Dendritic cell treated with granulocyte-macrophage colony-stimulating factor and Interleukin-4, amounts not matched to agents 40 ng/mL and 50 ng/mL, for 4 days (primary cell): ENCODE data around the gene NOTUM.

Source experiments
- H3K27ac Mint-ChIP-seq: one replicate; pipeline ENCODE4 v1.8.0; 2022; ENCODE audit warnings: mild to moderate bottlenecking, mixed read lengths
- H3K27me3 Mint-ChIP-seq: one replicate; pipeline ENCODE4 v1.8.0; 2022; ENCODE audit warnings: mild to moderate bottlenecking, mixed read lengths
- H3K36me3 Mint-ChIP-seq: one replicate; pipeline ENCODE4 v1.8.0; 2022; ENCODE audit warnings: low read depth, mixed read lengths
- H3K4me1 Mint-ChIP-seq: one replicate; pipeline ENCODE4 v1.8.0; 2022; ENCODE audit warnings: low read depth, mixed read lengths
- H3K4me3 Mint-ChIP-seq: one replicate; pipeline ENCODE4 v1.8.0; 2022; ENCODE audit warnings: mild to moderate bottlenecking, moderate library complexity, mixed read lengths
- H3K9me3 Mint-ChIP-seq: one replicate; pipeline ENCODE4 v1.8.0; 2022; ENCODE audit warnings: mixed read lengths
- intact Hi-C: fragments of 100-400 bp; cut with micrococcal nuclease; formaldehyde crosslinking; loops from one replicate; pipeline ENCODE4 v1.15.0; 2022

Gene NOTUM

DNA sequence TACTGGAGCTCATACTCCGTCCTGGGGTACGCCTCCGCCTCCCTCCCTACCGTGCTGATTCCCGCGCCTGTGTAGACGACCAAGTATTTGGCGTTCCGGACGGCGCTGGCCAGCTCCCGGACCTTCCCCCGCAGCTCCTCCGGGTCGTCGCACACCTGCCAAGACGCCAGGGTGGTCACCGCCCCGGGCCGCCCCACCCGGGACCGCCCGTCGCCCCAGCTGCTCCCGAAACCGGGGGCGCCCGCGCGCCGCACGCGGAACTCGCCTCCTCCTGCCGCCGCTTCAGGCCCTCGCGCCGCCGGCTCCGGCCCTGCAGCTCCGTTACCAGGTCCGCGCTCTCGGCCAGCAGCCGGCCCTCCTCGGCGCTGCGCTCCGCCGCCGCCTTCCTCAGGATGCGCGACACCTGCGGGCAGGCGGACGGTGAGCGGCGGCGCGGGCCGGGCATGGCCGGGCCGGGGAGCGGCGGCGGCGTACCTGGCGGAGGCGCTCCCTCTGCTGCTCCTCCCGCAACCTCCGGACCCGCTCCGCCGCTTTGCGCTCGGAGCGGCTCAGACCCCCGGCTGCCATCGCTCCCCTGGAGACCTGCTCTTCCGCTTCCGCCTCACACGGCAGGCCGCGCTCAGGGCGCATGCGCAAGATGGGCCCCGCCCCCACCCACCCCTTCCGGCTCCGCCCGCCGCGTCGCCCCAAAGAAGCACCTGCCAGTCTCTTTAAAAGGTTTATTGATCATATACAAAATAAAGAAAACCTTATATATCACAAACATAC is 43.2 kb downstream of the NOTUM start, which contains the start of gene SIRT7:
TSS of gene SIRT7 (minus strand) at position 612 of the 768 bp plus-strand sequence. CDS start at position 567, 45 bp downstream.
- Mint-ChIP-seq H3K4me1 (peaks cover 90% of the 10 kb centered on the region), H3K4me3 (peak within 1 kb of the TSS; percentile 94), H3K27ac (peak within 1 kb of the TSS; percentile 88), H3K27me3 (no peaks in the 10 kb centered on the region), H3K36me3 (peaks cover 99% of the 10 kb centered on the region), H3K9me3 (no peaks in the 10 kb centered on the region)
- intact Hi-C loops = no loop called here

DNA sequence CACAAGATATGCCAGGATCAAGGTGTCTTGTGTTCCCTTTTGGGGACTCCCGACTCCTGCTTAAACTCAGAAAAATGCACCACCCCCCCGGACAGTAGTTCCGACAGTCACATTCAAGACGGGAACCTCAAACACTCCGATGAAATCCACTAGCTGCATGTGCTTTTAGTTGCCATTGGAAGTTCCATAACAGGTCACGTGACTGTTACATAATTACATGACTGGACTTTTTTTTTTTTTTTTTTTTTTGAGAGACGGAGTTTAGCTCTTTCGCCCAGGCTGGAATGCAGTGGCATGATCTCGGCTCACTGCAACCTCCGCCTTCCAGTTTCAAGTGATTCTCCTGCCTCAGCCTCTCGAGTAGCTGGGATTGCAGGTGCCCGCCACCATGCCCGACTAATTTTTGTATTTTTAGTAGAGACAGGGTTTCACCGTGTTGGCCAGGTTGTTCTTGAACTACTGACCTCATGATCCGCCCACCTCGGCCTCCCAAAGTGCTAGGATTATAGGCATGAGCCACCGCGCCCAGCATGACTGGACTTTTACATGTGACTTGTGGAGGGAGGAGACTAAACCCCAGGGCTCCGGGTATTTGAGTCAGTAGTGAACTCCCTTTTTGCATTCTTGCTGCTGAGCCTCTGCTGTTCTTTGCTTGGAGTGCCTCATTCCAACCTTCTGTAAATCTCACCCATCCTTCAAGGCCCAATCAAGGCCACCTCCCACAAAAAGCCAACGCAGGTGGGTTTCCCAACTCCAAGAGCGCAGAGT is 44.6 kb downstream of the NOTUM start:
- Mint-ChIP-seq H3K36me3 (peaks cover 99% of the 10 kb centered on the region), H3K27me3 (no peaks in the 10 kb centered on the region), H3K4me1 (peaks cover 91% of the 10 kb centered on the region), H3K27ac (peak overlapping the region; percentile 88), H3K9me3 (no peaks in the 10 kb centered on the region), H3K4me3 (peak overlapping the region; percentile 94)
- intact Hi-C loops = no loop called here

DNA sequence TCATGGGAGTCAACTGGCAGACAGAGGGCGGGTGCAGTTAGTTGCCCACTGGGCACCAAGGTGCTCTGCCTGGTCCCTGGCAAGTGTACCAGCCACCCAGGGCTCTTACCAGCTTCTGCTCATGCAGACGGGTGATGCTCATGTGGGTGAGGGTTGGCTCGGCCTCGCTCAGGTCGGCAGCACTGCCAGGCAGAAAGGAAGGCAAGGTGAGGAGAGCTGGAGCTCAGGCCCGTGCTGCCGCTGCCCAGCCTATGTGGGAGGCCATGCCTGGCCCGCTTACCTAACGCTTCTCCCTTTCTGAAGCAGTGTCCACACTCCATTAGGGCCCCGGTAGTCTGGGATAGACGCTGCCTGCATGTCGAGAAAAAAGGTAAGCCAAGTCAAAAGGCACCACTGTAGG is 45.7 kb downstream of the NOTUM start:
- no peak overlapping the region for H3K4me3 Mint-ChIP-seq
- H3K36me3 Mint-ChIP-seq = peaks cover 89% of the 10 kb centered on the region
- no peaks in the 10 kb centered on the region for H3K27me3 Mint-ChIP-seq
- intact Hi-C loops = no loop called here
- H3K4me1 Mint-ChIP-seq = peaks cover 83% of the 10 kb centered on the region
- no peaks in the 10 kb centered on the region for H3K9me3 Mint-ChIP-seq
- no peak overlapping the region for H3K27ac Mint-ChIP-seq

DNA sequence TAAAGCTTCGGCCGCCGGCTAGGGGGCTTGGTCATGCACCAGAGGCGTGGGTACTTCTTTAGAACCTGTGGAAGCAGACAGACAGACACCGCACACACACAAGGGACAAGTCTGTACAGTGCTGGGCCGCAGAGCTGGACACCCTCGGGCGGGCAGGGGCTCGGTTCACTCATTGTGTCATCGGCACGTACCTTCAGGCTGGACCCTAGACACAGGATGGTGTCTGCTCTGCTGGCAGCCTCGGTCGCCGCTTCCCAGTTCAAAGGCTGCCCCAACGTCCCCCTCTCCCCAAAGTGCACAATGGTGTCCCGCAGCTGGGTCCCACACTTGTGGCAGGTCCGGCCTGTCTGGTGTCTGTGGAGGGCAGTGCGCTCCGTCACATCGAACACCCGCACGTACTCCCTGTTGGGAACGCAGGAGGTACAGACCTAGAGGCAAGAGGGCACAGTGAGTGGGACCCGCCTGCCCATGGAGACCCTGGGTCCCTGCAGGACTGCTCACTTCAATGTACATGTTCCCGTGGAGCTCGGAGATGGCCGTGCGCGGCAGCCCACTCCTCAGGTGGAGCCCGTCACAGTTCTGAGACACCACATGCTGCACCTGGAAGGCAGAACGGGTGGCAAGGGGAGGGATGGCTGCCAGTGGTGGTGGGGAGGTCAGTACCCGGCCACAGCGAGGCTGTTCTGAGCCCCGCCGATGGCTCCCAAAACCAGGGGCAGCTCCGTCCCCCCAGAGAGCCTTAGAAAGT is 46.7 kb downstream of the NOTUM start:
- Mint-ChIP-seq H3K4me3 (no peak overlapping the region), H3K9me3 (no peaks in the 10 kb centered on the region), H3K27ac (no peak overlapping the region), H3K36me3 (peaks cover 82% of the 10 kb centered on the region), H3K4me1 (peaks cover 83% of the 10 kb centered on the region), H3K27me3 (no peaks in the 10 kb centered on the region)
- intact Hi-C loops = no loop called here

DNA sequence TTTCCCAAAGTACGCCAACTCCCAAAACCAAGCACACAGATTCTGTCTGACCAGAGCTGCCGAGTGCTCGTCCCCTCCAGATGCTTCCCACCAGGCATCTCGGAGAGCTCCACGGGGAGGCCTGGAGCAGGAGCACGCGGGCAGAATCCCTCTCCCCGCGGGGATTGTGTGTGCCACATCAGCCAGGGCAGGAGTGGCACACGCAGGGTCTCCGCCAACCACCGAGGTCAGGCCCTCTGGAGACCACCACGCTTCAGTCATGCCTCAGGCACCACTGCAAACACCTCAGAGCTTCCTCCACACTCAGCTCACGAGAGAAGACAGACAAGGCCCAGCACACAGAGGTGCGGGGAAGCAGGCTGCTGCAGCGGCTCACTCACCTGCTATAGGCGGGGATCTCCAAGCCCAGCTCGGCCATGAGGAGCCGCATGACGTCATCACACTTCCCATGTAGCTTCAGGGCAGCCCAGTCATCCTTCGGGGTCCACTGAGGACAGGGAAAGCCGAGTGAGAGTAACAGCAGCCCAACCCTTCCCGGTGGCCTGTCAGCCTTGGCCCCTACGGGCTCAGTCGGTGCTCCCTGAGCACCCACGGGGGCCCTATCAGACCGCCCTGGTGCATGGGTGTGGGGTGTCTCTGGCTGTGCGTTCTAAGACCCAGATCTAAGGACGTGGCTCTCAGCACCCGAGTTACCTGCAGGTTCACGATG is 47.4 kb downstream of the NOTUM start:
- H3K9me3 Mint-ChIP-seq = no peaks in the 10 kb centered on the region
- H3K4me3 Mint-ChIP-seq = no peak overlapping the region
- intact Hi-C loops = no loop called here
- H3K36me3 Mint-ChIP-seq = peaks cover 82% of the 10 kb centered on the region
- no peak overlapping the region for H3K27ac Mint-ChIP-seq
- H3K4me1 Mint-ChIP-seq = peaks cover 80% of the 10 kb centered on the region
- no peaks in the 10 kb centered on the region for H3K27me3 Mint-ChIP-seq

DNA sequence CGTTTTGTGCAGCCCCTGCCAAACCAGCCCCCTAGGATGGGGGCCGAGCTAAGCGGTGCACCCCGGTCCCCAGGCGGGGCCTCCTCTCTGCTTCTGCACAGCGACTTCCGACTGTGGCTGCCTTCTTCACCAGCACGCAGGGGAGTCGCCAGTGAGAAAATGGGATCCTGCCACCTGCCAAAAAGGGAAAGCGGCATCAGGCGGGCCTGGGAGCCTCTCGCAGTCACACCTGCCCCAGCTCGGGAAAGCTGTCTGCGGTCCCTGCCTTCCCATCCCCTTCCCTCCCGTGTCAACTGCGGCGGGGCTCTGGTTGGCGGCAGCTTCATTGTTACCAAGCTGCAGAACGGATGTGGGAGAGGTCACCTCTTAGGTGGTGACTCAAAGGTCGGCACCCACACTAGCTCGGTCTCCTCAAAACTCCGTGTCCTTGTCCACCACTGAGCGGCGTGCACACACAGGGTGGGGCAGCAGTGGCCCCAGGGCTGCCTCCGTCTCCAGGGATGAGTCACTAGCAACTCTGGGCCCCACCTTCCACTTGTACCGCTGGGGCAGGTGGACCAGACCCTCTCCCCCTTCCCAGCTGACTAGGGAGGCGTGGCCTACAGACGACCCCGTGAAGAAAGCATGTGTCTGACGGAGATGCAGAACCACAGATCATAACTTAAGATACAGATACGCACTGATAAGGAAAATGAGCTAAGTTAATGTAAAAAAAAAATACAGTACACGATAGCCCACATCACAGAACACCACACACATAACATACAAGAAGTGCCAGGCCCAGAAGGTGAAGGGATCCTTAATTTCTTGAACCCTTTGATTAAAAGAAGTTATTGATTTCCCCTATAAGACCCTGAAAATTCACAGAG is 48.3 kb downstream of the NOTUM start:
- no peak overlapping the region for H3K27ac Mint-ChIP-seq
- intact Hi-C loops = no loop called here
- peaks cover 82% of the 10 kb centered on the region for H3K36me3 Mint-ChIP-seq
- H3K4me3 Mint-ChIP-seq = no peak overlapping the region
- no peaks in the 10 kb centered on the region for H3K27me3 Mint-ChIP-seq
- H3K9me3 Mint-ChIP-seq = no peaks in the 10 kb centered on the region
- H3K4me1 Mint-ChIP-seq = peaks cover 78% of the 10 kb centered on the region

DNA sequence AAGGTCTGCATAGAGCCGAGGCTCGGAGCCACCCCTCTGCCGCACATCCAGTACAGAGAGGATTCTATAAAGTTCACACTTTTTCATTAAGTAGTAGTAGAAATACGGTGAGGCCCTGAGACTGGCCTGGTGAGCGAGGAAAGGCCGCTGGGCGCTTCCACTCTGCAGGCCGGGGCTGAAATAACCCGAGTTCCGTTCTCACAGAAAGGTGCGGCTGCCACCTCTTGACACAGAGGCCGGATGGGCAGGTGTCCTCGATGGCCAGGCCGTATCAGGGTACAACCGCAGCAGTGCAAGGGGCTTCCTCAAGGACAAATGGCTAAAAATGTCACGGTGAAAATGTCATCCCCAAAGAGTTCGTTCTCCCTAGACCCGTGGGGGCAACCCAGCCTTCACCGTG is 49.0 kb downstream of the NOTUM start:
- Mint-ChIP-seq H3K9me3 (no peaks in the 10 kb centered on the region), H3K27ac (peak overlapping the region; percentile 46), H3K4me1 (peaks cover 74% of the 10 kb centered on the region), H3K4me3 (peak overlapping the region; percentile 54), H3K27me3 (no peaks in the 10 kb centered on the region), H3K36me3 (peaks cover 83% of the 10 kb centered on the region)
- intact Hi-C loops = no loop called here

DNA sequence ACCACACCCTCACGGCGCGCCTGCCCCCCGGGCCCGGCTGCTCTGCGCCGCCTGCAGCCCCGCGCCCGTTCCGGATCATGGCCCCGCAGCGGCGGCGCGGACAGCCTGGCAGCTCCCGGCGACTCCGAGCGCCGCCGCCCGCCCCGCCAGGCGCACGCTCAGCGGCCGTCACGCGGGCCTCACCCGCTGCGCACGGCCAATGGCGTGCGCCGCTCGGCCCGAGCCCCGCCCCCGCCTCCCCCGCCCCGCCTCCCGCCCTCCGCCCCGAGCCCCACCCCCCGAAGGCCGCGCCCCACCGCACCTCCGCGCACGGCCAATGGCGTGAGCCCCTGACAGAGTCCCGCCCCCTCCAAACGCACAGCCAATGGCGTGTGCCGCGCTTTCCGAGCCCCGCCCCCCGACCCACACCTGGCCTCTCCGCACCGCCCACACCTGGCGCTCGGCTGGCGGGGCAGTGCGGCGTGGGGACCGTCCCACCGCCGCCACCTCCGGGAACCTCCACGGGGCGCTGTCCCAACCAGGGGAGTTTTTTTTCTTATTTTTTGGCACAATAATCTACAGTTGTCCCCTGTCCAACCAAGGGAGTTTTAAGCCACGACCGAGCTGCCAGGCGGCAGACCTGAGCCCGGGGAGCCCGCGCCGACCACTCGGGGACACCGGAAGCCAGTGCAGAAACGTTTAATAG is 49.6 kb downstream of the NOTUM start, which contains the start of gene PCYT2:
TSS of gene PCYT2 (minus strand) at position 123 of the 685 bp plus-strand sequence. CDS start at position 79, 44 bp downstream.
- Mint-ChIP-seq H3K27ac (peak within 1 kb of the TSS; percentile 46), H3K9me3 (no peaks in the 10 kb centered on the region), H3K27me3 (no peaks in the 10 kb centered on the region), H3K36me3 (peaks cover 83% of the 10 kb centered on the region), H3K4me1 (peaks cover 68% of the 10 kb centered on the region), H3K4me3 (peak within 1 kb of the TSS; percentile 76)
- intact Hi-C loops = no loop called here

DNA sequence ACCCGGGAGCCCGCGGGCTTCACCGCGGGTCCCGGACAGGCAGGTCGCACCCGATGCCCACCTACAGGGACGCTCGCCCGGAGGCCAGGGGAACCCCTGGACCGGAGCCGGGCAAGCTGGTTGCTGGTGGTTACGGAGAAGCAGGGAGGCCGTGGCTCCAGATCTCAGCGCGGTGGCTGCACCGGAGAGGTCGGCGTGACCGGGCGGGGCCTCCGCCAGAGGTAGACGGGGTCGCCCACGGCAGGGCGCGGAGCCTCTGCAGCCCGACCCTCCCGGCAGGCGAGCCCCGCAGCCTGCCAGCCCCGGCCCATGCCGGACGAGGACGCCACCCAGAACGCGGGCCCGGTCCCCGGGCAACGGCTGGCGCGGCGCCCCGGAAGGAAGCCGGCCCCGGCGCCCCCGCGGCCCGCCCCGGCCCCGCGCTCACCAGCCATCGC is 50.1 kb downstream of the NOTUM start:
- no peaks in the 10 kb centered on the region for H3K9me3 Mint-ChIP-seq
- intact Hi-C loops = no loop called here
- H3K27me3 Mint-ChIP-seq = no peaks in the 10 kb centered on the region
- H3K27ac Mint-ChIP-seq = peak overlapping the region; percentile 20
- H3K4me1 Mint-ChIP-seq = peaks cover 62% of the 10 kb centered on the region
- H3K4me3 Mint-ChIP-seq = peak overlapping the region; percentile 76
- peaks cover 83% of the 10 kb centered on the region for H3K36me3 Mint-ChIP-seq

DNA sequence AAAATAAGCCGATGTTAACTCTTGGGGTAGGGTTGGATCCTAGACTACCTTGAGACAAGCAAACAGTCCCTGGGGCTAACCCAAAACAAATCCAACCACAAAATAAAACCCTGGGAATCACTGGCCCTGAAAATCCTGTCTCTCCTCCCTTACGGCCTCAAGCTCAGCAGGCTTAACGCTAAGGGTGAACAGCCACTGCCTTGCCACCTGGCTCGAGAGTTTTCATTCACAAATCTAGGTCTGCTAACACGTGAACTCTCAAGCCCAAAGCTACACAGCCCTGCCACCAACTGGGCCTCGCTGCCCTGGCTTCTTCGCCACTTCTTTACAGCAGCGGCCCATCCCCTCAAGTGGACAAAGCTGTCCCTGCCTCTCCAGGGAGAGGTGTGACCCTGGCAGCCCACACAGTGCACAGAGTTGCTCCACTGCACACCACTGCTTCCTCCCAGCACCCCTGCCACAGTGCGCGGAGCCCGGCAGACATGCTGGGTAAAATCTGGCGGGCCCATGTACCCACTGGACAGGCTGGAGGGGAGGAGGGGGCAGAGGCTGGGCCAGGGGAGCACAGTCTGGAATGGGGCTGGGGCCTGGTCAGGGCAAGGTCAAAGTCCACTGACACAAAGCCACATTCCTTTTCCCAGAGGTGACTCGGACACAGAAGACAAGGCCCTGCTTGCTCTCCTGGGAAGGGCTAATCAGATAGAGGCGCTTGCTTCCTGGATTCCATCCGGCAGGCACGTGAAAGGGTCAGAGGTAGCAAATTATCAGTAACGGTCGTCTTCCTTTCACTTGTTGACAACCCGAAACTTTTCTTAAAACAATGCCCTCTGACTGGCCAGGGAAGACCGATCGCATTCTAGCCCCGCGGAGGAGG is 50.8 kb downstream of the NOTUM start:
- intact Hi-C loops = no loop called here
- Mint-ChIP-seq H3K27me3 (no peaks in the 10 kb centered on the region), H3K9me3 (no peaks in the 10 kb centered on the region), H3K4me3 (peak overlapping the region; percentile 76), H3K27ac (peak overlapping the region; percentile 20), H3K4me1 (peaks cover 56% of the 10 kb centered on the region), H3K36me3 (peaks cover 83% of the 10 kb centered on the region)

DNA sequence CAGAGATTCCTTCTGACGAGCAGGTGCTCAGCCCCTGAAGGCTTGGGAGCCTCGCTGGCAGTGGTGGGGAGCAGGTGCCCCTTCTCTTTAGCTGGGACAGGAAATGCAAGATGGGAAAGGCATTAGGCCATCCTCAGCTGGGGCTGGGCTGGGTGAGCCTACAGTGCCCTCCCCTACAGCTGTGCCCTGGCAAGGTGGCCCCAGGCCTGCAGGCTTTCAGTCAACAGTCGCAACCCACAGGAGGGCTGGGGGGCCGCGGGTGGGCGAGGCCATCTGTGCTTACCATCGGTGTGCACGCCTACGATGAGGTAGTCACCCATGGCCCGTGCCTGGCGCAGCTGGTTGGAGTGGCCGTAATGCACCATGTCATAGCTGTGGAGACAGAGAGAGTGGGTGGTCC is 51.8 kb downstream of the NOTUM start:
- H3K27ac Mint-ChIP-seq = no peak overlapping the region
- H3K27me3 Mint-ChIP-seq = no peaks in the 10 kb centered on the region
- no peaks in the 10 kb centered on the region for H3K9me3 Mint-ChIP-seq
- H3K4me1 Mint-ChIP-seq = peaks cover 51% of the 10 kb centered on the region
- H3K4me3 Mint-ChIP-seq = no peak overlapping the region
- peaks cover 83% of the 10 kb centered on the region for H3K36me3 Mint-ChIP-seq
- intact Hi-C loops = no loop called here
